Parathyroid adenoma (tissue), 2 donors: Measurements from ENCODE around the gene ZFP64.
"Not testable (repeated sequence)": the region's sequence is repeated elsewhere in the genome, so short reads cannot be mapped to it uniquely, and the experiment has no call there.

ENCODE experiments used
- H2AFZ ChIP-seq: fragments of 300-600 bp; sonication (generic); one replicate; pipeline ENCODE4 v1.7.0; 2017; ENCODE audit warnings: antibody characterized with exemption, mild to moderate bottlenecking
- H3K27ac ChIP-seq: fragments of 300-600 bp; sonication (generic); one replicate; pipeline ENCODE4 v1.7.0; 2017
- H3K27me3 ChIP-seq: fragments of 300-600 bp; sonication (generic); one replicate; pipeline ENCODE4 v1.7.0; 2017; ENCODE audit warnings: low read length; ENCODE audit not compliant: control insufficient read depth, insufficient read depth
- H3K36me3 ChIP-seq: fragments of 300-600 bp; sonication (generic); one replicate; pipeline ENCODE4 v1.7.0; 2017; ENCODE audit warnings: low read length; ENCODE audit not compliant: control insufficient read depth, insufficient read depth
- H3K4me1 ChIP-seq: fragments of 300-600 bp; sonication (generic); one replicate; pipeline ENCODE4 v1.7.0; 2017; ENCODE audit warnings: control low read depth
- H3K4me2 ChIP-seq: fragments of 300-600 bp; sonication (generic); one replicate; pipeline ENCODE4 v1.7.0; 2017; ENCODE audit warnings: low read length
- H3K4me3 ChIP-seq: fragments of 300-600 bp; sonication (generic); one replicate; pipeline ENCODE4 v1.7.0; 2017; ENCODE audit warnings: low read depth, low read length
- H3K79me2 ChIP-seq: fragments of 300-600 bp; sonication (generic); one replicate; pipeline ENCODE4 v1.7.0; 2017; ENCODE audit warnings: control low read depth
- H3K9ac ChIP-seq: fragments of 300-600 bp; sonication (generic); one replicate; pipeline ENCODE4 v1.7.0; 2017; ENCODE audit warnings: mild to moderate bottlenecking
- H3K9me3 ChIP-seq: fragments of 300-600 bp; sonication (generic); one replicate; pipeline ENCODE4 v1.7.0; 2017; ENCODE audit warnings: low read length; ENCODE audit not compliant: control insufficient read depth
- TF ChIP-seq, protein P1 (sequence below): fragments of 300-600 bp; sonication (generic); IDR thresholded peaks from one replicate; pipeline ENCODE4 v1.7.0; 2017; ENCODE audit warnings: antibody characterized with exemption, mild to moderate bottlenecking
- donor health status: primary hyperparathyroidism.

ZFP64 gene

GRCh38 chr20:52193133-52193532 lies 1.6 kb upstream of the ZFP64 start:
- peaks cover 5% of the 10 kb centered on the region for H3K4me1 ChIP-seq
- H3K9me3 ChIP-seq, result no peaks in the 10 kb centered on the region
- H3K4me2 ChIP-seq, result no peak overlapping the region
- peaks cover 10% of the 10 kb centered on the region for H3K79me2 ChIP-seq
- H3K27ac ChIP-seq, result no peak overlapping the region
- H3K4me3 ChIP-seq, result no peak overlapping the region
- H3K27me3 ChIP-seq, result no peaks in the 10 kb centered on the region
- TF ChIP-seq, protein P1, sequence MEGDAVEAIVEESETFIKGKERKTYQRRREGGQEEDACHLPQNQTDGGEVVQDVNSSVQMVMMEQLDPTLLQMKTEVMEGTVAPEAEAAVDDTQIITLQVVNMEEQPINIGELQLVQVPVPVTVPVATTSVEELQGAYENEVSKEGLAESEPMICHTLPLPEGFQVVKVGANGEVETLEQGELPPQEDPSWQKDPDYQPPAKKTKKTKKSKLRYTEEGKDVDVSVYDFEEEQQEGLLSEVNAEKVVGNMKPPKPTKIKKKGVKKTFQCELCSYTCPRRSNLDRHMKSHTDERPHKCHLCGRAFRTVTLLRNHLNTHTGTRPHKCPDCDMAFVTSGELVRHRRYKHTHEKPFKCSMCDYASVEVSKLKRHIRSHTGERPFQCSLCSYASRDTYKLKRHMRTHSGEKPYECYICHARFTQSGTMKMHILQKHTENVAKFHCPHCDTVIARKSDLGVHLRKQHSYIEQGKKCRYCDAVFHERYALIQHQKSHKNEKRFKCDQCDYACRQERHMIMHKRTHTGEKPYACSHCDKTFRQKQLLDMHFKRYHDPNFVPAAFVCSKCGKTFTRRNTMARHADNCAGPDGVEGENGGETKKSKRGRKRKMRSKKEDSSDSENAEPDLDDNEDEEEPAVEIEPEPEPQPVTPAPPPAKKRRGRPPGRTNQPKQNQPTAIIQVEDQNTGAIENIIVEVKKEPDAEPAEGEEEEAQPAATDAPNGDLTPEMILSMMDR, result no peak
- H2AFZ ChIP-seq, result peak overlapping the region; percentile 95
- no peak overlapping the region for H3K9ac ChIP-seq
- H3K36me3 ChIP-seq, result no peaks in the 10 kb centered on the region

DNA sequence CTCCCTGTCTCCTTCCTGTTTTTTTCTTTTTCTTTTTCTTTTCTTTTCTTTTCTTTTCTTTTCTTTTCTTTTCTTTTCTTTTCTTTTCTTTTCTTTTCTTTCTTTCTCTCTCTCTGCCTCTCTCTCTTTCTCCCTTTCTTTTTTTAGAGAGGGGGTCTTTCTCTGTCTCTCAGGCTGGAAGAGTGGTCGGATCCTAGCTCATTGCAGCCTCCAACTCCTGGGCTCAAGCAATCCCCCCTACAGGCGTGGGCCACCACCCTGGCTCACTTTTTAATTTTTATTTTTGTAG lies 1.1 kb upstream of the ZFP64 start:
- not testable (repeated sequence) for H3K27me3 ChIP-seq, H3K9me3 ChIP-seq, H3K4me1 ChIP-seq, H3K9ac ChIP-seq, H3K36me3 ChIP-seq
- H2AFZ ChIP-seq, result peak overlapping the region; percentile 95
- H3K79me2 ChIP-seq, result peaks cover 10% of the 10 kb centered on the region
- peak overlapping the region; percentile 95 for H3K4me2 ChIP-seq
- H3K4me3 ChIP-seq, result peak overlapping the region; percentile 62
- peak overlapping the region; percentile 82 for H3K27ac ChIP-seq

- Histone ChIP-seq H3K27ac (peak overlapping the region; percentile 82), H3K4me1 (peaks cover 5% of the 10 kb centered on the region), H3K4me3 (peak overlapping the region; percentile 62), H3K36me3 (no peaks in the 10 kb centered on the region), H3K9me3 (no peaks in the 10 kb centered on the region), H2AFZ (peak overlapping the region; percentile 95), H3K27me3 (no peaks in the 10 kb centered on the region), H3K4me2 (peak overlapping the region; percentile 95), H3K79me2 (peaks cover 10% of the 10 kb centered on the region), H3K9ac (peak overlapping the region; percentile 87)
- TF ChIP-seq, protein P1, result no peak
Observed at GRCh38 chr20:52191916-52192718, 538 bp upstream of the ZFP64 start.

DNA sequence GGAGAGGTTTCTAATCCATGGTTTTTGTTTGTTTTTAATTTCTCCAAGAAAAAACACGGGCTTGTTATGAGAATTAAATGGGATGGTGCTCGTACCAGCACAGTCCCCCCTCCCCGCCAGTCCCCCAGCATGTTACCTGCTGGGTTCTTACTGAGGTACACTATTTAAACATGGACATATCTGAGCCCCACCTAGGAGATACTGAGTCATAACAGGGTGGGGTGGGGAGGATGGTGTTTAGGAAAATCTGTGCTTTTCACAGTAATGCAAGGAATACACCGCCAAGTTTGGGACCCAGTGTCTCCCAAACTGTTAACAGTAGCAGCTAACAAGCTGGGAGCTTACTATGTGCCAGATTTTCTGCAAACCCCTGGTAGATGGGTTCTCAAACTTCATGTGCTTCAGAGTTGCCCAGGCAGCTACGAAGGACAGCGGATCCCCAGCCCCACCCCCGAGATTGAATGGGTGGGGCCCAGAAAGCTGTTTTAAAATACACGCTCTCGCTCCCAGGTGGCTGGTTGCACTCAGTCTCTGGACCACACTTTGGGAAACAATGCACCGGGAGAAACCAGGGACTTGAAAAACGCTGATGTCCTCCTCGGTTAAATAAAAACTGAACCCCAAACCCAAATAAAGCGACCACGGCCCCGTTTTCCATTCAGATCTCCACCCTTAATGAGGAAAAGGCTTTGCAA lies 995 bp downstream of the ZFP64 start:
- no peaks in the 10 kb centered on the region for H3K27me3 ChIP-seq
- peaks cover 10% of the 10 kb centered on the region for H3K79me2 ChIP-seq
- peak overlapping the region; percentile 95 for H3K4me2 ChIP-seq
- H3K36me3 ChIP-seq, result no peaks in the 10 kb centered on the region
- peaks cover 5% of the 10 kb centered on the region for H3K4me1 ChIP-seq
- H3K9ac ChIP-seq, result peak overlapping the region; percentile 87
- TF ChIP-seq, protein P1, result no peak
- peak overlapping the region; percentile 95 for H2AFZ ChIP-seq
- H3K27ac ChIP-seq, result peak overlapping the region; percentile 82
- no peaks in the 10 kb centered on the region for H3K9me3 ChIP-seq
- peak overlapping the region; percentile 62 for H3K4me3 ChIP-seq

- H3K36me3 ChIP-seq, result no peaks in the 10 kb centered on the region
- no peaks in the 10 kb centered on the region for H3K9me3 ChIP-seq
- H3K4me1 ChIP-seq, result no peaks in the 10 kb centered on the region
Observed at GRCh38 chr20:52181766-52182165, 9.8 kb downstream of the ZFP64 start.

More at GRCh38 chr20:52181766-52182165, 9.8 kb downstream of the ZFP64 start:
- Histone ChIP-seq H2AFZ (no peak overlapping the region), H3K27me3 (no peaks in the 10 kb centered on the region), H3K4me3 (no peak overlapping the region), H3K4me2 (no peak overlapping the region), H3K79me2 (peaks cover 8% of the 10 kb centered on the region), H3K27ac (no peak overlapping the region), H3K9ac (no peak overlapping the region)
- TF ChIP-seq, protein P1, result no peak
